ENCODE results near the gene FZD2.
A peak's percentile ranks its signal among the peaks of the same experiment; 100 is the strongest.
"Not testable (repeated sequence)": the region's sequence is repeated elsewhere in the genome, so short reads cannot be mapped to it uniquely, and the experiment has no call there.

FZD2 gene
- 0.44 to 3.5 (median 1.1) reads per million in 4 experiments for total RNA-seq

GRCh38 chr17:44556832-44557606 lies at the start of gene FZD2:
Gene FZD2, plus strand, starts transcription at chr17:44557484. Its CDS starts 205 bp downstream, at chr17:44557689.
- peak; percentile 30 for DNase-seq

- DNase-seq, result not testable (repeated sequence)
Measured at GRCh38 chr17:44511241-44512134, 45.8 kb upstream of the FZD2 start.

- DNase-seq, result no peak
Measured at GRCh38 chr17:44518032-44518431, 39.3 kb upstream of the FZD2 start.

GRCh38 chr17:44522883-44523671 lies 34.2 kb upstream of the FZD2 start:
- DNase-seq, result peak; percentile 9

GRCh38 chr17:44523672-44523972 lies 33.7 kb upstream of the FZD2 start:
- DNase-seq, result no peak

- no peak for DNase-seq
Measured at GRCh38 chr17:44527102-44527501, 30.2 kb upstream of the FZD2 start.

- no peak for DNase-seq
Measured at GRCh38 chr17:44527954-44528353, 29.3 kb upstream of the FZD2 start.

- no peak for DNase-seq
Measured at GRCh38 chr17:44529864-44530263, 27.4 kb upstream of the FZD2 start.

- no peak for DNase-seq
Measured at GRCh38 chr17:44530896-44531418, 26.3 kb upstream of the FZD2 start.

GRCh38 chr17:44533533-44534246 lies 23.6 kb upstream of the FZD2 start:
- peak; percentile 75 for DNase-seq

GRCh38 chr17:44536090-44536953 lies 21.0 kb upstream of the FZD2 start:
- DNase-seq, result no peak

GRCh38 chr17:44537922-44538321 lies 19.4 kb upstream of the FZD2 start:
- DNase-seq, result not testable (repeated sequence)

- no peak for DNase-seq
Measured at GRCh38 chr17:44539673-44540072, 17.6 kb upstream of the FZD2 start.

- no peak for DNase-seq
Measured at GRCh38 chr17:44540246-44541084, 16.8 kb upstream of the FZD2 start.

- DNase-seq, result no peak
Measured at GRCh38 chr17:44541884-44542581, 15.3 kb upstream of the FZD2 start.

- DNase-seq, result no peak
Measured at GRCh38 chr17:44543213-44543904, 13.9 kb upstream of the FZD2 start.

GRCh38 chr17:44543905-44544523 lies 13.3 kb upstream of the FZD2 start:
- DNase-seq, result no peak

Measured in effector CD8-positive, alpha-beta T cell (primary cell).